Activated T-cell treated with anti-CD3 and anti-CD28 coated beads for 4 hours (primary cell): ENCODE results near the gene TNFRSF4.

Experiments
- DNase-seq: peaks from one replicate; pipeline ENCODE4 v3.0.0-alpha.2; 2020

TNFRSF4 gene

DNA sequence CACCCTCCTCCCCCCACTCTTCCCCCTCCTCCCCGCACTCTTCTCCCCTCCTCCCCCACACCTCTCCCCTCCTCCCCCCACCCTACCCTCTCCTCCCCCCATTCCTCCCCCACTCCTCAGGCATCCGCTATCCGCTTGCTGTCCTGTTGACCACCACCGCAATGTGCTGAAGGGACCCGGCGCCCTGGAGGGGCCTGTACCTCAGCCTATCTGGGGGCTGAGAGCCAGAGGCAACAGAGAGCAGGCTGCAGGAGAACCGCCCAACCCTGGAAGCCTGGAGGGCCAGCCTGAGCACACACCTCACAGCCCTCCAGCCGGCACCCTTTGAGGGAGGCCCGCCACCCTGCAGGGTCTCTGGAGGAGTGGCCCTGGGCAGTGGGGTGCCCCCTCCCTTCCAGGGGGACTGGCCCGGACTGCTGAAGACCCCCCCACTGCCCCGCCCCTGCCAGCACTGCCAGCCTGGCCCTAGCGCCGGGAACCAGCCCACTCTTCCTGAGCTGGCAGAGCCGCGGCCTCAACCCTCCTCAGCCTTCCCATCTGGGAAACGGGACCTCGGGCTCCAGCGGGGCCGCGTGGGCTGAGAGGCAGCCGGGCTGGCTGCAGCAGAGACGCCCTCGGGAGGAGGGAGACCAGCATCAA lies 31.3 kb upstream of the TNFRSF4 start:
- DNase-seq, result no peak

DNA sequence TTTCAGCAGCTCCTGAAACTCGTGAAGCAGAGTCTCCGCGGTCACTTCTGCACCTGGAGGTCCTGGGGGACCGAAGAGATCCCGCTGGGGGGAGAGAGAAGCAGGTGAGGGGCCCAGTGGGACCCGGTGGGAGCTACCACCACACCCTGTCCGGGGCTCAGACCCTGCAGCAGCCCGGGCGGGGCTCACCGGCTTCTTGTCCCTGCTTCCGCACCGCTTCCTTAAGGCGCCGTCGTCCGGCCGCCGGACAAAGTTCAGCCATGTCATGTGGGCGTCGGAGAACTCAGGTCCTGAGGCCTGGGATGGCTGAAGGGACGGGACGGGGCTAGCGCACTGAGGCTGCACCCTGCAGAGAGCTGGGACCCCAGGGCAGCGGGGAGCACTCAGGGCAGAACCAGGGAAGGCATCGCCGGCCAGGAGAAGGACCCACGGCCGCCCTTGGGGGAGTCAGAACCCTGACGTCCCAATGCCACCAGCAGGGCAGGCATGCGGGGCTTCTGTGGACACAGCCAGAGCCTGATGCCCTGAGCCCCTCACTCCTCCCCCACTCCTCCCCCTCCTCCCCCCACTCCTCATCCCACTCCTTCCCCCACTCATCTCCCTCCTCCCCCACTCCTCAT lies 30.3 kb upstream of the TNFRSF4 start:
- DNase-seq, result no peak

GRCh38 chr1:1243807-1244191 lies 29.8 kb upstream of the TNFRSF4 start:
- DNase-seq, result no peak

DNA sequence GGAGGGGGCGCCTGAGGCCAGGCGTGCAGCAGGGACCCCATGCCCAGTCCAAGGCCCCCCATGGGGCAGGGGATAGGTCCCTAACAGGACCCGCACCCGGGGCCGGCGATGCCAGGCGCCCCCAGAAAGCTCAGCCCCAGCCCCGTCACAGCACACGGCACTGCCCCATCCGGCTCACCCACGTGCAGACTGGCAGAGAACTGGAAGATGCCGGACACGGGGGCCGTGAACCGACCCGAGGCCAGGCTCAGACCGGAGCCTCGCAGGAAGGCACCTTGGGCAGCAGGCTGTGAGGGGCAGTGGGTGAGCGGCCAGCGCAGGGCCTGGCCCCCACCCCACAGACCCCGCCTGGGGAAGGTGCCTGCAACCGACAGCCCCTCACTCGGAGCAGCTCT lies 29.3 kb upstream of the TNFRSF4 start:
- no peak for DNase-seq

DNA sequence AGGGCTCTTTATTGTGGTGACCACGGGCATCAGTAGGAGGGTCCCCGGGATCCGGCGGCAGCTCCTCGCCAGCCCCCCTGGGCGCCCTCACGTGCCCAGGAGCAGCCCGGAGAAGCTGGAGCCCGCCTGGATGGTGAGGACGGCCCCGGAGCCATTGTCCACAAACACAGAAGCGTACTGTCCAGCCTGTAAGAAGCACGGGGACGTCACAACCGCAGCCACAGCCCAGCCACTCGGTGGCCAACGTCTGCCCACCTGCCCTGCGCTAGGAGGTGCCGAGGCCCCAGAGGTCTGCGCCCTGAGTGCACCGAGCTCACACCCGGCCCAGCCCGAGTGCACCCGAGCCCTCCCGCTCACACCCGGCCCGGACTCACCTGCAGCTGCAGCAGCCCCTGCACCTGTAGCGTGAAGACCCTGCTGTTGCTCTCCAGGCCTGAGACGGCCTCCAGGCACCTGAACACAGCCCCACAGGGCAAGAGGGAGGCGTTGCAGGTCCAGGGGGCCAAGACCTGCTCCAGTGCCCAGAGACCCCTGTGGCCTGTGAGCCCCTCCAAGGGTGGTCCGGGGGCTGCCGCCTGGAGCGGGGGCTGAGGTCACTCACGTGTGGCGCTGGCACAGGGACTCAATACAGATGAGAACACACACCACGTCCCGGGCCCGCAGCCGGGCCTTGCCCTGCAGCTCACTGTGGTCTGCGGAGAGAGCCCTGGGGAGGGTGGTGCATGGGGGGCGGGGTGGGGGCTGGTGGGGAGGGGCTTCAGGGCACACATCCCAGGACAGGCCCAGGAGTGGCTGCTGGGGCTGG lies 28.7 kb upstream of the TNFRSF4 start:
- DNase-seq, result no peak

DNA sequence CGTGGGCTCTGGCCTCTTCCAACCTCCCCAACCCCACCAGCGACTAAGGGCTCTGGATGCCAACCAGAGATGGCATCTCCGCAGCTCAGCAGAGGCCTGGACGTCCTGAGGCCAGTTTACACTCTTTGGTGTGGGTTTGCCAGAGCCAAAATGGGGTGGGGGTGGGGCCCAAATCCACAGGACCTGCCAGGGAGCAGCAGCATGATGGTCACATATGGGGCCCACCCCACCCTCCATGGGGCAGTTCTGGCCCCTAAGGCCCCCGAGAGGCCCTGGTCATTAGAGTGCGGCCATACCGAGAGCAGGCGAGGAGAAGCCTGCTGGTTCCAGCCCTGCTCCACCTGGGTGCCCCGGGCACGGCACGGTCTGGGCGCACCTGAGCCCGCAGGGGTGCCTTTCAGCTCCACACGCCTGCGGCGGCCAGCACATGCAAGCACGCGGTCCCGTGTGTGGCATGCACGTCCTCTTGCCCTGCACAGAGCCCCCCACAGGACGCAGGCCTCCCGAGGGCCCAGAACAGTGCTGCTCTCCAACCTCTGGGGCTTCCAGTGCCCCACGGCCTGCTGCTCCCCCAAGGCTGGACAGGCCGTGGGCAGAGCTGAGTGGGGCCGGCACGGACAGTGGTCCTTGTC lies 27.8 kb upstream of the TNFRSF4 start:
- DNase-seq, result no peak

DNA sequence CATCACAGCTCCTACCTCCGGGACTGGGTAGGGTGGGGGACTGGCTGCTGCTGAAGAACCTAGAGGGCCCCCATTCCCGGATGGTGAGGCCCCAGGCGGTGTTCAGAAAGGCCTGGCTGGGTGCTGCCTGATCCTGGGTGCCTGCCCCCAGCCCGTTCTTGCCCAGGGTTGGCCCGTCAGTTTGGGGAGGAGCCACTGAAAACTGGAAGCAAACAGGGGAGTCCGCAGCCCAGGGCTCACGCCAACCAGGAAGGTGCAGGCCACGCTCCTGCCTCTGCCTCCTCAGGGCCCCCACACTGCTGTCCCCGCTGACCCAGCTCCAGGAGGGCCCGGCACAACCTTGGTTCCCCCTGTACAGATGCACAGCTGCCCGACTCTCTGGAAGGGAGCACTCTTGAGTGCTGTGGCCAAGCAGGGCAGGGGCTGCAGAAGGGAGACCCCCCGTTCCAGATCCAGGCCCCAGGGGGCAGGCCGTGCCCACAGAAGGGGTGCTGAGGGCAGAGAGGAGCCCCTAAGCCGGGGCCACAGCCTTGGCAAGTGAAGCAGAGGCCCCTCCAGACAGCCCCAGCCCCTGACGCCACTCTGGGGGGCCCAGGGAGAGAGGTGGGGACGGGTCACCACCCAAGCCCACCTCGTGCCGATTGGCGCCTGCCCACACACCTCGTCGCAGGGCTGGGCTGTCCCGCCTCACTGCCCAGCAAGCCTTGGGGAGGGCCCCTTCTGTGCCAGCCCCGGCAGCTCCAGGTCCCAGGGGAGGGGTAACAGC lies 27.1 kb upstream of the TNFRSF4 start:
- DNase-seq, result no peak

GRCh38 chr1:1240348-1240732 lies 26.4 kb upstream of the TNFRSF4 start:
- no peak for DNase-seq

GRCh38 chr1:1239614-1240347 lies 25.8 kb upstream of the TNFRSF4 start:
- no peak for DNase-seq

DNA sequence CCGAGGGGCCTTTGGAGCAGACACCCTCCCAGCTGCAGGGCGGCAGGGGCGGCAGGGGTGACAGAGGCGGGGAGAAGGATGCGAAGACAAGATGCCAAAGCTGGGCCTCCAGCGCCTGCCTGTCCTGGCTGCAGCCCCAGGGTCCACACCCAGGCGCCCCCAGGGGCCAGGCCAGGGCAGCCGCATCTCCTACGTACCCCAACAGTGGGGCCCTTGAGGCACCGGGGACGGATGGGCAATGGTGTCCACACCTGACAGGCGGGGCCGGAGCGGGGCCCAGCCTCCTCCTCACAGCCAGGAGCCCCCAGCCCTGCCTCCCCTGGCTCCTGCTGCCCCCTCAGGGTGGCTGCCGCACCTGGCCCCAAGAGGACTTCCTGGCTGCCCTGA lies 25.3 kb upstream of the TNFRSF4 start:
- no peak for DNase-seq

- DNase-seq, result no peak
These were observed 24.8 kb upstream of the TNFRSF4 start for GRCh38 chr1:1238702-1239178.

DNA sequence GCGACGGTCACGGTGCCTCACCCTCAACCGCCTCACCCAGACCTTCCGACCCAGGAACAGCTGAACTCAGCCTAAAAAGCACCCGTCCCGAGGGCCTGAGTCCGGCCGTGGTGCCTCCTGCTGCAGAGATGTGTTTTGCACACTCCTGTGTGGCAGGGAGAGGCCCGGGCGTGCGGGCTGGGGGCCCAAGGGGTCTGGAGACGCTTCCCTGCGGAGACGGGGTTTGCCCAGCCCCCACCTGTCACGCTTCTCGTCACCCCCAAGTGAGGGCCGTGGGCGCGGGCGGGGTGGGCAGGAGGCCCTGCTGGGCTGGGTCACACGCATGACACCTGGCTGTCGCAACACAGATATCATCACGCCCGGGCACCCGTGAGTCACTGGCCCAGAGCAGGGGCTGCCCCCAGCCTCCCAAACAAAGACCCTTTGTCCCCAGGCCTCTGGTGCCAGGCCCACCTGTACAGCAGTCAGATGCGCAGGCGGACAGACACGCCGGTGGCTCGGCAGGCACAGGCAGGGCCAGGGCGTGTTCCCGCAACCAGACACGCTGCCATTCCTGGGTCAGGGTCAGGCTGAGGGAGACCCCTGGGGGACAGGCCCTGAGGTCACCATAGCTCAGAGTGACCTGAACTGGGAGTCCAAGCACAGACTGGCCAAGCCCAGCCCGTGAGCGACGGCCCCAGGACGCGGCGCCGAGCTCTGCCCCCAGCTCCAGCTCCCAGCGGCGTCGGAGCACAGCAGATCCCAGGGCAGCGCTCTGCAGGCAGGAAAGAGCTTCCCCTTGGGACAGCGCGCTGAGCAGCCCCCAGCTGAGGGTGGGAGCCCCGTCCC lies 24.1 kb upstream of the TNFRSF4 start:
- DNase-seq, result no peak

- no peak for DNase-seq
These were observed 23.3 kb upstream of the TNFRSF4 start for GRCh38 chr1:1236945-1237873.

DNA sequence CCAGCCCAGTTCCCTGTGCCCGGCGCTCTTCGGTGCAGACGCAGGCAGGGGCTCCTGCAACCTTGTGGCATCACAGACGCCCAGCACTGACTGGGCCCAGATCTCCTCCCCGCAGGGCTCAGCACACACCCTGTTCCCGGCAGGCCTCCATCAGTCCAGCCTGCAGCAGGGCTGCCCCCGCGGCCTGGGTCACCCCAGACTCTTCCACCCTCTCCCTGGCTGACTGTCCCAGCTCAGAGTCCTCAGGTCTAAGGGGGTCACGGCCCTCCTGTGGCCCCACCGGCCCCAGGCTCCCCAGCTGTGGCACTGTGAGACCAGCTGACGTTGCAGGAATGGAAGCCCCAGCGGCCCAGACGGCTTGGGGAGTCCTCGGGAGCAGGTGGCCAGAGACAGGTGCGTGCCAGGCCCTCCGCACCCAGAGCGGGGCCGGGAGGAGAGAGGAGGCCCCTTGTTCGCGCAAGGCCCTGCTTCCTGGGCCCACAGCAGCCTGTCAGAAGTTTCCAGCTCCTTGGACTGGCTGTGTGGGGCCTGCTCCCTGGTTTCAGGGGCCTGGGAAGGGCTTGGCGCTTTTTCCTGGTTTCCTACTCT lies 22.3 kb upstream of the TNFRSF4 start:
- DNase-seq, result no peak

GRCh38 chr1:1235016-1235744 lies 21.2 kb upstream of the TNFRSF4 start:
- no peak for DNase-seq

DNA sequence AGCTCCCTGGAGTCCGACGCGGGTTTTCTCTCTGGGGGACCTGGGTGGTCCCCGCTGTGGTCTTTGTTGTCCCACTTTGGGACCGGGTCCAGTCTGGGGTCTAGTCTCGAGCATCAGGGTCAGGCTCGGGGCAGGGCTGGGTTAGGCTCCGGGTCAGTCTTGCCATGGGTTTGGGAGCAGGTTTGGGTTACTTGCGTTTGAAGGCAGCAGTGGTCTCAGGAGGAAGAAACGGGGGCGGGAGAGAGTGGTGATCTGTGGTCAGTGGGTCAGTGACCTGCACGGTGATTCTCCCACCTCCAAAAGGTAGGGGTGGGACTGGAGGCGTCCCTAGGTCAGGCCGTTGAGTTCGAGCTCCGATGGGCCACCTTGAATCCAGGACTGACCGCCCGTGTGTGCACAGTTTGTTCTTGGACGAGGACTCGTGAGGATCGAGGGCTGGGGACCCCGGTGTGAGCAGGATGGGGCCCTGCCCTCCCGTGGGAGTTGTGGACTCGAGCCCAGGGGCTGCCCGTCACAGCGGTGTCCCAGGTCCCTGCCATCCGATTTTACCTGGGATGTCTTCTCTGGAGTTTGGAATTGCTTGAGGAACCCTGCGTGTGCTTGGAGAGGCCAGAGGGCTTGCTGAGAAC lies 20.3 kb upstream of the TNFRSF4 start:
- no peak for DNase-seq

- no peak for DNase-seq
These were observed 19.6 kb upstream of the TNFRSF4 start for GRCh38 chr1:1233567-1233892.

DNA sequence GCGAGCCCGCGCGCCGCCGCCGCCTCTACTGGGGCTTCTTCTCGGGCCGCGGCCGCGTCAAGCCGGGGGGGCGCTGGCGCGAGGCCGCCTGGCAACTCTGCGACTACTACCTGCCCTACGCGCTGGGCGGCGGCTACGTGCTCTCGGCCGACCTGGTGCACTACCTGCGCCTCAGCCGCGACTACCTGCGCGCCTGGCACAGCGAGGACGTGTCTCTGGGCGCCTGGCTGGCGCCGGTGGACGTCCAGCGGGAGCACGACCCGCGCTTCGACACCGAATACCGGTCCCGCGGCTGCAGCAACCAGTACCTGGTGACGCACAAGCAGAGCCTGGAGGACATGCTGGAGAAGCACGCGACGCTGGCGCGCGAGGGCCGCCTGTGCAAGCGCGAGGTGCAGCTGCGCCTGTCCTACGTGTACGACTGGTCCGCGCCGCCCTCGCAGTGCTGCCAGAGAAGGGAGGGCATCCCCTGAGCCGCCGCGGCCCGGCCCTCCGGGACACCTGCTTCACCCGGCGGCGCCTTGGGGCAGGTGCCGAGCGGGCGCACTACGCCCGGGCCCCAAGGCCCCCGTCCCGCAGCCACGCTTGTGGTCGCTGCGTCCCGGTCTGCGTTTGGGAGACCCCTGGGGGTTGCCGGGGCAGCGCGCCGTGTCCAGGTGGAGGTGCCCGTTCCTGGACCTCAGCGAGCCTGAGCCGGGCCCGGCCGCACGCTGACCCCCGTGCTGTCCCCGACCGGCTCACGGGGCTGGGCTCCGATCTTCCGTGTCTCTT lies 19.0 kb upstream of the TNFRSF4 start:
- no peak for DNase-seq
